GM18868 (cell line): ENCODE results near the gene STEAP1B.

ENCODE experiments used
- ATAC-seq: cut with Tn5 transposase; IDR thresholded peaks from one replicate; pipeline ENCODE4 v1.9.1; 2021; ENCODE audit warnings: mild to moderate bottlenecking, moderate library complexity; ENCODE audit not compliant: unreplicated experiment

STEAP1B gene

GRCh38 chr7:22377703-22378102 is 122.3 kb downstream of the STEAP1B start:
- no peak for ATAC-seq

- no peak for ATAC-seq
These were observed 124.5 kb downstream of the STEAP1B start for GRCh38 chr7:22375359-22376048.

DNA sequence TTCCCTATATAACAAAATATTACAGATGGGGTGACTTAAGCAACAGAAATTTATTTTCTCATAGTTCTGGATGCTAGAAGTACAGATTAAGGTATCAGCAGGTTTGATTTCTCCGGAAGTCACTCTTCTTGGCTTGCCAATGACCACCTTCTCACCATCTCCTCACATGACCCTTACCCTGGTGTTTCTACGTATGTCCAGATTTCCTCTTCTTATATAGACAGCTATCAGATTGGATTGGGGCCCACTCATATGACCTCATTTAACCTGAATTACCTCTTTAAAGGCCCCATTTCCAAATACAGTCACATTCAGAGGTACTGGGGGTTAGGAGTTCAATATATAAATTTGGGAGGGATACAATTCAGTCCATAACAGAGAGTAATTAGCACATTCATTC is 126.1 kb downstream of the STEAP1B start:
- no peak for ATAC-seq

DNA sequence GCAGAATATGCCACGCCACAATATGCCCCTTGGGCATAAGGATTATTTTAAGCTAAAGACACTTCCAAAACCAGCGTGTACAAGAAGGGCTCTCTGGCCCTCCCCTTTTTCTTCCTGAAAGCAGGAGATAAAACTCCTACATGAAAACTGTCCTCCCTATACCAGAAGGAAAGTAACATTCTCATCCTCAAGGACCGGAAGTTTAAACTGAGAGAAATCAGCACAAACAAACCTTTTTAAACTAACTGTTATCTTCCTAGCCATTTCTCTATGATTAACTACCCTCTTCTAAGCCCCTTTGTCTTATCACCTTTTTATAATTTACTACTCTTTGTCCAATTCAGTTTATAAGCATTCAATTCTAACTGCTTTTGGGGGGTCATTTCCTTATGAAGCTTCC is 126.6 kb downstream of the STEAP1B start:
- no peak for ATAC-seq

- ATAC-seq, result no peak
These were observed 127.1 kb downstream of the STEAP1B start for GRCh38 chr7:22372863-22373262.

GRCh38 chr7:22371878-22372277 is 128.1 kb downstream of the STEAP1B start:
- ATAC-seq, result no peak
